Measurements from ENCODE around the gene ANKRD13B.

Gene ANKRD13B

GRCh38 chr17:29618272-29619065, 25.5 kb downstream of the ANKRD13B start:
- FAIRE-seq = no peak

GRCh38 chr17:29619251-29619650, 26.3 kb downstream of the ANKRD13B start:
- FAIRE-seq (no peak), DNase-seq (ENCODE audit: insufficient read length, low spot score) (no peak)
- TF ChIP-seq POLR2A (IDR thresholded peaks at IDR 0.05; ENCODE audit: low read depth, low read length) = no peak

More at GRCh38 chr17:29618272-29619065, 25.5 kb downstream of the ANKRD13B start:
- no peak for DNase-seq (ENCODE audit: insufficient read length, low spot score)
- no peak for TF ChIP-seq POLR2A (IDR thresholded peaks at IDR 0.05; ENCODE audit: low read depth, low read length)

GRCh38 chr17:29620271-29620670, 27.3 kb downstream of the ANKRD13B start:
- peak; percentile 75 for DNase-seq (ENCODE audit: insufficient read length, low spot score)
- no peak for TF ChIP-seq POLR2A (IDR thresholded peaks at IDR 0.05; ENCODE audit: low read depth, low read length)

GRCh38 chr17:29620779-29621500, 28.0 kb downstream of the ANKRD13B start:
- DNase-seq (ENCODE audit: insufficient read length, low spot score) (no peak), FAIRE-seq (no peak)
- no peak for TF ChIP-seq POLR2A (IDR thresholded peaks at IDR 0.05; ENCODE audit: low read depth, low read length)

More at GRCh38 chr17:29620271-29620670, 27.3 kb downstream of the ANKRD13B start:
- no peak for FAIRE-seq

GRCh38 chr17:29621751-29622194, 28.8 kb downstream of the ANKRD13B start:
- no peak for TF ChIP-seq POLR2A (IDR thresholded peaks at IDR 0.05; ENCODE audit: low read depth, low read length)
- no peak for FAIRE-seq
- no peak for DNase-seq (ENCODE audit: insufficient read length, low spot score)

- TF ChIP-seq POLR2A (IDR thresholded peaks at IDR 0.05; ENCODE audit: low read depth, low read length) = peak; percentile 37; the same call in 1 of the 2 replicates
- FAIRE-seq = no peak
- DNase-seq (ENCODE audit: insufficient read length, low spot score) = no peak
Observed at GRCh38 chr17:29622337-29623282, 29.7 kb downstream of the ANKRD13B start, which contains the start of gene CORO6. Gene CORO6, minus strand, starts transcription at chr17:29622912. Its CDS starts 1,491 bp downstream, at chr17:29621421.

GRCh38 chr17:29623283-29623647, 30.3 kb downstream of the ANKRD13B start:
- FAIRE-seq (no peak), DNase-seq (ENCODE audit: insufficient read length, low spot score) (no peak)
- no peak for TF ChIP-seq POLR2A (IDR thresholded peaks at IDR 0.05; ENCODE audit: low read depth, low read length)

GRCh38 chr17:29624586-29624985, 31.7 kb downstream of the ANKRD13B start:
- DNase-seq (ENCODE audit: insufficient read length, low spot score) = no peak
- no peak for FAIRE-seq
- TF ChIP-seq POLR2A (IDR thresholded peaks at IDR 0.05; ENCODE audit: low read depth, low read length) = no peak

- no peak for DNase-seq (ENCODE audit: insufficient read length, low spot score)
- FAIRE-seq = no peak
- TF ChIP-seq POLR2A (IDR thresholded peaks at IDR 0.05; ENCODE audit: low read depth, low read length) = no peak
Observed at GRCh38 chr17:29625037-29625750, 32.3 kb downstream of the ANKRD13B start.

GRCh38 chr17:29627951-29628350, 35.0 kb downstream of the ANKRD13B start:
- TF ChIP-seq POLR2A (IDR thresholded peaks at IDR 0.05; ENCODE audit: low read depth, low read length) = no peak
- DNase-seq (ENCODE audit: insufficient read length, low spot score) (no peak), FAIRE-seq (no peak)

GRCh38 chr17:29628644-29629043, 35.7 kb downstream of the ANKRD13B start:
- DNase-seq (ENCODE audit: insufficient read length, low spot score) (no peak), FAIRE-seq (no peak)
- no peak for TF ChIP-seq POLR2A (IDR thresholded peaks at IDR 0.05; ENCODE audit: low read depth, low read length)

GRCh38 chr17:29629839-29630238, 36.9 kb downstream of the ANKRD13B start:
- TF ChIP-seq POLR2A (IDR thresholded peaks at IDR 0.05; ENCODE audit: low read depth, low read length) = no peak
- DNase-seq (ENCODE audit: insufficient read length, low spot score) = no peak
- FAIRE-seq = no peak

- no peak for TF ChIP-seq POLR2A (IDR thresholded peaks at IDR 0.05; ENCODE audit: low read depth, low read length)
- no peak for DNase-seq (ENCODE audit: insufficient read length, low spot score)
- FAIRE-seq = no peak
Observed at GRCh38 chr17:29630630-29631193, 37.8 kb downstream of the ANKRD13B start.
